Measurements from ENCODE around the gene ARCN1.

The ARCN1 gene

DNA sequence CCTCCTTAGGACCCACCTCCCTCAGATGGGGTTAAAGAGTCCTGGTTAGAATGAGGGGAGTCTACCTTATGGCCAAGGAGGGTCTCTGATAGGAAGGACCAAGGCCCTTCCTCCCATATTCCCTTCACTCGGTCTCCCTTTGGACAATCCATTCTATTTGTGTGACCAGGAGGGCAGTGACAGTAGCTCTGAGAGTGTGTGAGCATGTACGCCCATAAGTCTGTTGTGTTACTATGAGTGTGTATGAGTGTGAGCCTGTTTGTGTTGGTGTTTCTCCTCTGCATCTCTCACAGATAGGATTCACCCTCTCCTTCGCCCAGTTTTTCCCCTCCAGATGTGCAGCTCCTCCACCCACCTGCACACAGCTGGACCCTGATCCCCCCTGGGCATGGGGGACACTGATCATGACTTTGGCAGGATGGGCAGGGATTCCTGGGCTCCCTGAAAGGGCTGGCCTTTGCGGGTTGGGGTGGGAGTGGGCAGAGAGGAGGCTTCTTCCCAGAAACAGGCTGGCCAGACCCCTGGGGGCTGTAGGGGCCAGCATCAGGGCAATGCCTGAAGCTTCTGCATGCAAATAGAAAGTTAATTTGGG, 49.7 kb downstream of the ARCN1 start:
- DNase-seq (ENCODE audit: low spot score), result no peak

- DNase-seq (ENCODE audit: low spot score), result no peak
Observed at GRCh38 chr11:118622376-118623268, 50.4 kb downstream of the ARCN1 start.

DNA sequence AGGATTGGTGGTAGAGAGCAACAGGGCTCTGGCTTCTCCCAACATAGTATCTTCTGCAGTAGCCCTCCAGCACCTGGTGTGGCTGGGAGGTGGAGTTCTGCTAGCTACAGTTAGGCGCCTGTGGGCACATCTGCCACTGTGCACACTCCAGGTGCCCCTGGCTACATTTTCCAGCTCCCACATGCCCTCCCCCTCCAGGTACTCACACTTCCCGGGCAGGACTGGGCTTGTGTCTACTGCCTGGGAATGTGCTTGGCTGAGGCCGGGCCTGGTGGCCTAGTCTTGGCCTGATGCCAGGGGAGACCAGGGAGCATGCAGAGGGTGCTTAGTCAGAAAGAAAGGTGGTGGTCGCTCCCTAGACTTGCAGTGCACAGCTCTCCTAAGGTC, 51.1 kb downstream of the ARCN1 start:
- no peak for DNase-seq (ENCODE audit: low spot score)

DNA sequence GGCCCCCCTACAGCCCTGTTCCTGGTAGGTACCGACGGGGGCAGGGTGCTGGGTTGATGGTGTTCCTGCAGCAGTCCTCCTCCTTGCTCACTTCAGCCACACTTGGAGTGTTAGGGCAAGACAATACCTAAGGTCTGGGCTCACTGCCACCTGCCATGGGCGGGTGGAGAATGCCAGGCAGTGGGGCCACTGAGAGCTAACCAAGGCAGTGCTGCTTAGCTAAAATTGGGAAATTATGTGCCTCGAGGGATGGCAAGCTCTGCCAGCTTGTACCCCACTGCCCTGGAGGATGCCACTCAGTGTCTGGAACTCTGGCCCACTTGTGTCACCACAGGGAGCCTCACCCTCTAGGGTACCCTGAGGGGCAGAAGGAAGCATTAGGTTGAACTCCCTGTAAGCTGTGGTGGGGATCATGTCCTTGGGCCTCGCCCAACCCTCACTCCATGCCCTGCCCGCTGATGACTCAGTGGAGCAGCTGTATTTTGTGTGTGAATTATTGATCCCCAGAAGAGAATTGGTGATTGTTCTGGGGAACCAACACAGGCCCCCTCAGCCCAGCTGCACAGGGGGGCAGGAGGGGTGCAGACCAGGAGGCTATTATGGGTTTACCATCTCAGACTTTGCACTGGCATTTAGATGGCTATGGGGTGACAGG, 53.0 kb downstream of the ARCN1 start:
- DNase-seq (ENCODE audit: low spot score), result peak; percentile 70

DNA sequence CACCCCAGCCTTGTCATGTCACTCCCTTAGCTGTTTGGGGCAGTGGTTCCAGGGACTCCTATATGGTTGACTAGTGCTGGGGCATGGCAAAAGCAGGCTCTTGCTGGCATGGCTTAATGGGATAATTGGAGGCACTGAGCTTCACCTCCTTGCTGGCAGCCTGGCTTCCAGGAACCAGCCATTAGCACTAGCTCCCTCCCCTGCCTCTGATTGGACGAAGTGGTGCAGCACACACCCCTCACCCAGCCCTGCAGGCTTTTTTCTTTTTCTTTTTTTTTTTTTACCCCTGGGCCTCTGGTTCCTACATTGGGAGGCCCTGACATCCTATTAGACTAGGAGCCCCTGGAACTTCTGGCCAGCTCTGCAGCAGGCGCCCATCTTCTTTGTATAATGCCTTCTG, 53.8 kb downstream of the ARCN1 start:
- no peak for DNase-seq (ENCODE audit: low spot score)

DNA sequence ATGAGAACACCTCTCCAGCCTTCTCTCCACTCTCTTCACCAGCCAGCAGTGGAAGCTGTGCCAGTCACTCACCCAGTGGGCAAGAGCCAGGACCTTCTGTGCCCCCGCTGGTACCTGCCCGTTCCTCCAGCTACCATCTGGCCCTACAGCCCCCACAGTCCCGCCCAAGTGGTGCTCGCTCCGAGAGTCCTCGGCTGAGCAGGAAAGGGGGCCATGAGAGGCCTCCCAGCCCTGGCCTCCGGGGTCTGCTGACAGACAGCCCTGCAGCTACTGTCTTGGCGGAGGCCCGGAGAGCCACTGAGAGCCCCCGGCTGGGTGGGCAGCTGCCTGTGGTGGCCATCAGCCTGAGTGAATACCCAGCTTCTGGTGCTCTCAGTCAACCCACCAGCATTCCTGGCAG, 55.4 kb downstream of the ARCN1 start:
- DNase-seq (ENCODE audit: low spot score), result no peak

DNA sequence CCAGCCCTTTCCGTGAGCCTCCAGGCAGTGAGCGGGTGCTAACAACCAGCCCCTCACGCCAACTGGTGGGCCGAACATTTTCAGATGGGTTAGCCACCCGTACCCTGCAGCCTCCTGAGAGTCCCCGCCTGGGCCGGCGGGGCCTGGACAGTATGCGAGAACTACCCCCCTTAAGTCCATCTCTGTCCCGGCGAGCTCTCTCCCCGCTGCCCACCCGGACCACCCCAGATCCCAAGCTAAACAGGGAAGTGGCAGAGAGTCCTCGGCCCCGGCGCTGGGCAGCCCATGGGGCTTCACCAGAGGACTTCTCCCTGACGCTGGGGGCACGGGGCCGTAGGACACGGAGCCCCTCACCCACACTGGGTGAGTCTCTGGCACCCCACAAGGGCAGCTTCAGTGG, 55.8 kb downstream of the ARCN1 start:
- no peak for DNase-seq (ENCODE audit: low spot score)

GRCh38 chr11:118628432-118628831, 56.2 kb downstream of the ARCN1 start:
- peak; percentile 59 for DNase-seq (ENCODE audit: low spot score)

DNA sequence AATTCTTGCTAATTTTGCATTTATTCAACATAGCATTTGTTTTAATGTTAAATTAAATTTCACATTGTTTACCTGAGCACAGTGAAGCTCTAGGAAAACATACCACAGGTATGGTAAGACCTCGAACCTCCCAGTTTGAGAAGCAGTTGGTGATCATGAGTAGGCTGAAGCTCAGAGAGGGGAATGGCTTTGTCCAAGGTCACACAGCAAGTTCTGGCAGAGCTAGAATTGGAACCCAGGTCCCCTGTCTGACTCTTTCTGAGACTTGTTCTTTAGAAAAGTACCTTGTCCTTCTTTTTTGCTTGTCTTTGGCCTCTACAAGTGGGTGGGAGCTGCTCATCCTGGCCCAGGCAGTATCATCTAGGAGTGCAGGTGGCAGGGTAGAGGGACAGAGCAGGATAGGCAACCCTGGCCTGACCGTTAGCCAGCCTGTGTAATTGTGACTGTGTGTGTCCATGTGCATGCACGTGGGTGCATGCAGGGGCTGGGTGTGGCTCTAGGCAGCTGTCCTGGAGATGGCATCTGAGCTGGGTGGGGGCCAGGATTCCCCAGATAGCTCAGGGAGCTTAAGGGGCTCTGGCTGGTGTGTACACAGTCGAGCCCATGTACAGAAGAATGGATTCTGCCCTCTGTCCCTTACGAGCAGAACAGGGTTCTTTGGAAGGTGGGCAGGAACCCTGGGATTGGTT, 56.8 kb downstream of the ARCN1 start:
- DNase-seq (ENCODE audit: low spot score), result no peak

DNA sequence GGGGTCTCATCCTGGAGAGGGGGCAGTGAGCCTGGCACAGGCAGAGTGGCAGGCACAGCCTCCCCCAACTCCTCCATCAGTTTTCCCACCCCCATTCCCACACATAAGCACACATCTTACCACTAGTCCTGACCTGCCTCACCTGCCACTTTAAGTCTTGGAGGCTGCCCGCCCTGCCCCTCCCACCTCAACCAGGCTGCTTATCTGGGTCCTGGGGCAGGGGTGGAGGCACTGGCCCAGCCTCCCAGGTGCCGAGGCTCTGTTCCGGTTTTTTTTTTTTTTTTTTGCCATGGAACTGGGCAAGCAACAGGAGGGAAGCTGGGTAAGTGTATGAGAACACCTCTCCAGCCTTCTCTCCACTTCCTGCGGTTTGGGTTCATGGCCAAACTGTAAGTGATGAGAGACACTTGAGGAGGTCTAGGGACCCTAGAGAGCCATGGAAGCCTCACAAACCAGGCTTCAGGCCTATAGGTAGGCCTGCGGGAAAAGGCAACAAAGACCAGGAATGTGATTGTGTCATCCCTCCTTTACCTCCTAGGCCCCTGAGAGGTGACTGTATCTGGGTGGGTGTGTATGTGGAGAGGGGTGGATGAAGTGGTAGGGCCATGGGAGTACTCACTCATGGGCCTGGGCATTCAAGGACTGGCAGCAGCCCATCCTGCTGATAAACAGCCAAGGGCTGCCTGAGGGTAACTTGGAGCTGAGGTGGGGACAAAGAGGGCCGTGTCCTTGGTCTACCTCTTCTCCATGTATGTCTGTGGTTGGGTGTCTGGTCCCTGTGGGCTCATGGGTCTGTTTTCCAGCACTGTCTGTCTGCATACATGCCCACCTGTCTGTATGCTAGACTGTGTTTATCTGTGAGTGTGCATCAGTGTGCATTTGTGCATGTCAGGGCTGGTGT, 57.8 kb downstream of the ARCN1 start:
- no peak for DNase-seq (ENCODE audit: low spot score)

GRCh38 chr11:118631142-118631909, 59.1 kb downstream of the ARCN1 start:
- no peak for DNase-seq (ENCODE audit: low spot score)

DNA sequence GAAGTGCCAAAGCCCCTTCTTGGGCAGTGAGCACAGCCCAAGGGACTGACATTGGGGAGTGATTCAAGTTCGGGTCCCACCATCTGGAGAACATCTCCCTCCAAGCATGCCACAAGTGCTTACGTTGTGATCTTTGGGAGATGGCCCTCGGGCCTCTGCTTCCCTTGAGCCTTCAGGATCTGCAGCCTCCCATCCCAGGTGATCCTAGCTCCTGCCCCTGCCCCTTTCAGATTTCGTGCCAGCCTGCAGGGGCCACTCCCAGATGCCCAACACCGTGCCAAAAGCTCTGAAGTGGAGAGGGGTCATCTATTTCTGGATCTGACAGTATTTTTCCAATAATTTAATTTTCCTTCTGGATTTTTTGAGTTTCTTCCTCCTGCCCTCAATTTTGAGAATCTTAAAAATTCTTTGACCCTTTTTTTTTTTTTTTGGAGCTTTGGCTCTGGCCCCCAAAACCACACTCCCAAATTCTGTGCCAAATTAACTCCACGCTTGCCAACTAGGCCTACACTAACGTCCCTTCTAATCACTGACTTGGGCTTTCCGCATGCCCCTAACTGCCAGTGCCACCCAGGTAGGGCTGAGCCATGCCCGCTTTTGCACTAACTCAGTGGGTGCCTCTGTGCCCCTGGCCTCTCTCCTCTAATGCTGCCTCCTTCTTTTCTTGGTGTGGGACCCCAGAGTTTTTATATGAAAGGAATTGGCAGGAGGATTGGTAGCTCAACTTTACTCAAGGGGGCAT, 60.5 kb downstream of the ARCN1 start:
- no peak for DNase-seq (ENCODE audit: low spot score)

- DNase-seq (ENCODE audit: low spot score), result no peak
Observed at GRCh38 chr11:118633319-118633690, 61.1 kb downstream of the ARCN1 start.

- DNase-seq (ENCODE audit: low spot score), result no peak
Observed at GRCh38 chr11:118633979-118634378, 61.8 kb downstream of the ARCN1 start.

DNA sequence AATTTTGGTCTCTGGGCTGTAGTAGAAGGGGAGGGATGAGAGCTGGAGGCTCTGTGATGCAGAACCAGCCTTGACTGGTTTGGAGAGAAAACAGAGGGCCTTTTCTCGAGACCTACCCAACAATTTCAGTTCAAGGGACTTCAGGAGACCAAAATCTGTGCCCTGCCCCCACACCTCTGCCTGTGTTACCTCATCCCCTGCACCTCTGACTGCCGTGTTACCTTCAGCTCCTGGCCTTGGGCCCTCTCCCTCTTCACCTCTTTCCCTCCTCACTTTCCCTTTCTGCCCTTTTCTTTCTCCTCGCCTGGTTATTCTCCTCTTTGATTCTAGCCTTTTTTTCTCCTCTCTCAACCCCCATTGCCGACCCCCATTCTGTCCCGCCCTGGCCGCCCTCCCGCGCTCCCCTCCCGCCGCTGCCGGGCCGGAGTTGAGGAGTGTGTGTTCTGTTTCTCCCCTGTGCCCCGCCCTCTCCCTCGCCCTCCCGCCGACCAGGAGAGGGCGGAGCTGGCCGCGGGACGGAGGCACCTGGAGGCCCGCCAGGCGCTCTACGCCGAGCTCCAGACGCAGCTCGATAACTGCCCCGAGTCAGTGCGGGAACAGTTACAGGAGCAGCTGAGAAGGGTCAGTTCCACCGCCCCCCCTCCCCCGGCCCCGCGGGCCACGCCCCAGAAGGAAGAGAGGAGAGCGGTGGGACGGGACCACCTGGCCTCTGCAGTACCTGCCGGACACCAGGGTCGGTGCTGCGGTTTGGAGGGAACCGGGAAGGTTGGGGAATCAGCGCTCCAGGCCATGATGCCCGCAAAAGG, 62.4 kb downstream of the ARCN1 start:
- peak; percentile 53 for DNase-seq (ENCODE audit: low spot score)

GRCh38 chr11:118635237-118635591, 63.0 kb downstream of the ARCN1 start:
- DNase-seq (ENCODE audit: low spot score), result peak; percentile 55

- no peak for DNase-seq (ENCODE audit: low spot score)
Observed at GRCh38 chr11:118635642-118636041, 63.4 kb downstream of the ARCN1 start.

DNA sequence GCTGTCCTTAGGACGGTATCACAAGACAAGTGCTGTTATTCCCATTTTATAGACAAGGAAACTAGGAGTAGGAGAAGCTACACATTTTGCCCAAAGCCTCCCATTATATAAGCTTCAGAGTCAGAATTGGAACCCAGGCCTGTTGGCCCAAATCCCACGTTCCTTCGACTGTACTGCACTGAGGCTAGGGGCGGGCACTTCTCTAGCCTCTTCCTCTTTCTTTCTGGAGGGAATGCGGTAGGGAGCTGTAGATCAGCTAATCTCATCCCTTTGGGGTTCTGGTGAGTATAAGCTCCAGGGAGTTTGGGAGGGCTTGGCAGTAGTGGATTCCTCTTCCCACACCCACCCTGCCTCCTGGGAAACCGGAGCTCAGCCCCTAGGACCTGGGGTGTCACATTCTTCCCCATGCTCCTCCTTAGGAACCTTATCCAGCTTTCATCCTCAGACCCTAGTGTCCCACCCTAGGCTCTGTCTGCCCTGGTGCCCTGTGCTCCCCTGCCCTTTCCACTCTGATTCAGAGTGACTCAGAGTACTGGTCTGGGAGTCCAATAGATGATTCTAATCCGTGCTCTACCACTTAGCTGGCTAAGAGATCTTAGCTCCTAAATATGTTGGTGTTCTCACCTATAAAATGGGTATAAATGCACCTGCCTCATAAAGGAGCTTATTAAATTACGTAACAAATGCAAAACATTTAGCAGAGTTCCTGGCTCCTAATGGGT, 64.5 kb downstream of the ARCN1 start:
- no peak for DNase-seq (ENCODE audit: low spot score)

GRCh38 chr11:118638726-118639125, 66.5 kb downstream of the ARCN1 start:
- DNase-seq (ENCODE audit: low spot score), result no peak
